ENCODE results near the gene ABCC1.

Gene ABCC1

DNA sequence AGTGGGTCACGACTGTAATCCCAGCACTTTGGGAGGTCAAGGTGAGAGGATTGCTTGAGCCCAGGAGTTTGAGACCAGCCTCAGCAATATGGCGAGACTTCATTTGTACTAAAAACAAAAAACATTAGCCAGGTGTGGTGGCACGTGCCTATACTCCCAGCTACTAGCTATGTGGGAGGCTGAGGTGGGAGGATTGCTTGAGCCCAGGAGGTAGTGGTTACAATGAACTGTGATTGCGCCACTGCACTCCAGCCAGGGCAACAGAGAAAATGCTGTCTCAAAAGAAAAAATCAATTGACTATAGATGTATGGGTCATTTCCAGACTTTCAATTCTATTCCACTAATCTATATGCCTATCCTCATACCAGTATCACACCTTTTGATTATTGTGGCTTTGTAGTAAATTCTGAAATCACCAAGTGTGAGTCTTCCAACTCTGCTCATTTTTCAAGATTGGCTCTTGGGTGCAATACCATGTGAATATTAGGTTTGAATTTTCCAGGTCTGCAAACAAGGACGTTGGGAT is 33.8 kb upstream of the ABCC1 start:
- no peaks in the 10 kb centered on the region for H3K36me3 ChIP-seq (ENCODE audit: control insufficient read depth in 2 of 2, insufficient read depth in 1 of 2, low read length in 2 of 2)
- TF ChIP-seq SCRT2 (tag by site-specific recombination; IDR thresholded peaks at IDR 0.05) = no peak
- TF ChIP-seq ZNF266 (tag by site-specific recombination; IDR thresholded peaks at IDR 0.05; ENCODE audit: low read depth) = no peak
- ChIA-PET POLR2A (no interaction called here), CTCF (no interaction called here)
- H3K4me3 ChIP-seq (ENCODE audit: low read depth, low read length) = no peak overlapping the region
- no peaks in the 10 kb centered on the region for H3K4me1 ChIP-seq (ENCODE audit: control insufficient read depth, insufficient read depth, low read length)
- no peaks in the 10 kb centered on the region for H3K9me3 ChIP-seq (ENCODE audit: control insufficient read depth, insufficient read depth, low read depth, low read length)
- no peak overlapping the region for H3K27ac ChIP-seq (ENCODE audit: extremely low read depth, low read depth, low read length)

DNA sequence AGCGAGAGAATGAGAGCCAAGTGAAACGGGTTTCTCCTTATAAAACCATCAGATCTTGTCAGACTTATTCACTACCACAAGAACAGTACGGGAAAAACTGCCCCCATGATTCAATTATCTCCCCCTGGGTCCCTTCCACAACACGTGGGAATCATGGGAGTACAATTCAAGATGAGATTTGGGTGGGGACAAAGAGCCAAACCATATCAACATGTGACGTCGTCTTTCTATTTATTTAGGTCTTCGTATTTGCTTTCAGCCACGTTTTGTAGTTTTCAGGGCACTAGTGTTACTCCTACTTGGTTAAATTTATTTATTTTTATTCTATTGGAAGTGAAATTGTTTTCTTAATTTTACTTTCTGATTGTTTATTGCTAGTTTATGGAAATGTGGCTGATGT is 33.1 kb upstream of the ABCC1 start:
- Histone ChIP-seq H3K36me3 (ENCODE audit: control insufficient read depth in 2 of 2, insufficient read depth in 1 of 2, low read length in 2 of 2) (no peaks in the 10 kb centered on the region), H3K9me3 (ENCODE audit: control insufficient read depth, insufficient read depth, low read depth, low read length) (no peaks in the 10 kb centered on the region), H3K27ac (ENCODE audit: extremely low read depth, low read depth, low read length) (no peak overlapping the region), H3K4me3 (ENCODE audit: low read depth, low read length) (no peak overlapping the region), H3K4me1 (ENCODE audit: control insufficient read depth, insufficient read depth, low read length) (no peaks in the 10 kb centered on the region)
- no peak for TF ChIP-seq KLF10 (tag by site-specific recombination; IDR thresholded peaks at IDR 0.05)
- TF ChIP-seq ZNF658 (tag by site-specific recombination; IDR thresholded peaks at IDR 0.05) = no peak
- TF ChIP-seq, protein P1, sequence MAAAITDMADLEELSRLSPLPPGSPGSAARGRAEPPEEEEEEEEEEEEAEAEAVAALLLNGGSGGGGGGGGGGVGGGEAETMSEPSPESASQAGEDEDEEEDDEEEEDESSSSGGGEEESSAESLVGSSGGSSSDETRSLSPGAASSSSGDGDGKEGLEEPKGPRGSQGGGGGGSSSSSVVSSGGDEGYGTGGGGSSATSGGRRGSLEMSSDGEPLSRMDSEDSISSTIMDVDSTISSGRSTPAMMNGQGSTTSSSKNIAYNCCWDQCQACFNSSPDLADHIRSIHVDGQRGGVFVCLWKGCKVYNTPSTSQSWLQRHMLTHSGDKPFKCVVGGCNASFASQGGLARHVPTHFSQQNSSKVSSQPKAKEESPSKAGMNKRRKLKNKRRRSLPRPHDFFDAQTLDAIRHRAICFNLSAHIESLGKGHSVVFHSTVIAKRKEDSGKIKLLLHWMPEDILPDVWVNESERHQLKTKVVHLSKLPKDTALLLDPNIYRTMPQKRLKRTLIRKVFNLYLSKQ (tag by site-specific recombination; IDR thresholded peaks at IDR 0.05; ENCODE audit: borderline replicate concordance) = no peak
- no peak for TF ChIP-seq MZF1 (tag by site-specific recombination; IDR thresholded peaks at IDR 0.05; ENCODE audit: borderline replicate concordance)
- TF ChIP-seq ZNF785 (tag by site-specific recombination; IDR thresholded peaks at IDR 0.05) = no peak
- TF ChIP-seq ZNF157 (tag by site-specific recombination; IDR thresholded peaks at IDR 0.05) = no peak
- TF ChIP-seq, protein P2, sequence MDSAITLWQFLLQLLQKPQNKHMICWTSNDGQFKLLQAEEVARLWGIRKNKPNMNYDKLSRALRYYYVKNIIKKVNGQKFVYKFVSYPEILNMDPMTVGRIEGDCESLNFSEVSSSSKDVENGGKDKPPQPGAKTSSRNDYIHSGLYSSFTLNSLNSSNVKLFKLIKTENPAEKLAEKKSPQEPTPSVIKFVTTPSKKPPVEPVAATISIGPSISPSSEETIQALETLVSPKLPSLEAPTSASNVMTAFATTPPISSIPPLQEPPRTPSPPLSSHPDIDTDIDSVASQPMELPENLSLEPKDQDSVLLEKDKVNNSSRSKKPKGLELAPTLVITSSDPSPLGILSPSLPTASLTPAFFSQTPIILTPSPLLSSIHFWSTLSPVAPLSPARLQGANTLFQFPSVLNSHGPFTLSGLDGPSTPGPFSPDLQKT (IDR thresholded peaks at IDR 0.05; ENCODE audit: borderline replicate concordance, low read depth, low read length) = no peak
- no peak for TF ChIP-seq ZNF677 (tag by site-specific recombination; IDR thresholded peaks at IDR 0.05)
- no peak for TF ChIP-seq ZNF202 (tag by site-specific recombination; IDR thresholded peaks at IDR 0.05; ENCODE audit: borderline replicate concordance)
- no peak for TF ChIP-seq SETDB1 (IDR thresholded peaks at IDR 0.05; ENCODE audit: insufficient read length, low read length)
- TF ChIP-seq ZNF362 (tag by site-specific recombination; IDR thresholded peaks at IDR 0.05) = no peak
- TF ChIP-seq ATF2 (tag by site-specific recombination; IDR thresholded peaks at IDR 0.05; ENCODE audit: low read depth) = no peak
- TF ChIP-seq, protein P3, sequence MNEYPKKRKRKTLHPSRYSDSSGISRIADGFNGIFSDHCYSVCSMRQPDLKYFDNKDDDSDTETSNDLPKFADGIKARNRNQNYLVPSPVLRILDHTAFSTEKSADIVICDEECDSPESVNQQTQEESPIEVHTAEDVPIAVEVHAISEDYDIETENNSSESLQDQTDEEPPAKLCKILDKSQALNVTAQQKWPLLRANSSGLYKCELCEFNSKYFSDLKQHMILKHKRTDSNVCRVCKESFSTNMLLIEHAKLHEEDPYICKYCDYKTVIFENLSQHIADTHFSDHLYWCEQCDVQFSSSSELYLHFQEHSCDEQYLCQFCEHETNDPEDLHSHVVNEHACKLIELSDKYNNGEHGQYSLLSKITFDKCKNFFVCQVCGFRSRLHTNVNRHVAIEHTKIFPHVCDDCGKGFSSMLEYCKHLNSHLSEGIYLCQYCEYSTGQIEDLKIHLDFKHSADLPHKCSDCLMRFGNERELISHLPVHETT (tag by site-specific recombination; IDR thresholded peaks at IDR 0.05) = no peak
- TF ChIP-seq ZNF626 (tag by site-specific recombination; IDR thresholded peaks at IDR 0.05) = no peak
- ChIA-PET CTCF (no interaction called here), POLR2A (interaction anchor here (0.7 kb wide), 1 partner anchor 9 kb away, joined by 4 read pairs; no protein-coding TSS in a partner anchor)
